HEK293 (cell line): ENCODE data around the gene XYLB.

ENCODE experiments used
- CTCF ChIA-PET: fragments of 350-600 bp; formaldehyde crosslinking; extraction: SDS; loops from one replicate; lab custom pipeline; 2021; ENCODE audit warnings: antibody characterized with exemption; lab: Yijun Ruan, JAX
- POLR2A ChIA-PET: fragments of 300-600 bp; formaldehyde crosslinking; extraction: SDS; loops from one replicate; lab custom pipeline; 2020; ENCODE audit warnings: antibody characterized with exemption, inconsistent platforms; lab: Yijun Ruan, JAX
- H3K27ac ChIP-seq: fragments of 200-500 bp; sonication (Bioruptor generic); 2 replicates; pipeline ENCODE4 v1.5.1; 2014; ENCODE audit warnings: low read depth, low read length, control low read depth, inconsistent platforms; ENCODE audit errors: extremely low read depth
- H3K36me3 ChIP-seq, 2 experiments: fragments of 200-500 bp in 1 of 2; sonication (Bioruptor generic) in 1 of 2; 1 replicate in 1 of 2; 2 replicates in 1 of 2; pipeline ENCODE4 v1.5.1; 2014 to 2017; ENCODE audit warnings: inconsistent platforms in 2 of 2, low read length in 2 of 2; ENCODE audit not compliant: control insufficient read depth in 2 of 2, insufficient read depth in 1 of 2
- H3K4me1 ChIP-seq: fragments of 200-500 bp; sonication (Bioruptor generic); 2 replicates; pipeline ENCODE4 v1.5.1; 2014; ENCODE audit warnings: mild to moderate bottlenecking, low read length, inconsistent platforms; ENCODE audit not compliant: control insufficient read depth, insufficient read depth
- H3K4me3 ChIP-seq: 2 replicates; pipeline ENCODE4 v1.5.1; 2011; ENCODE audit warnings: low read depth, mild to moderate bottlenecking, control low read depth, low read length, moderate library complexity
- H3K9me3 ChIP-seq: fragments of 200-500 bp; sonication (Bioruptor generic); 2 replicates; pipeline ENCODE4 v1.5.1; 2014; ENCODE audit warnings: low read depth, low read length, inconsistent platforms; ENCODE audit not compliant: control insufficient read depth, insufficient read depth
- BCL11B ChIP-seq: fragments of 450-650 bp; formaldehyde crosslinking; IDR thresholded peaks from 2 replicates; pipeline ENCODE4 v1.5.1; 2016; ENCODE audit warnings: low read depth, missing biosample characterization, missing genetic modification characterization
- GFI1B ChIP-seq: fragments of 450-650 bp; formaldehyde crosslinking; IDR thresholded peaks from 2 replicates; pipeline ENCODE4 v1.5.1; 2016; ENCODE audit warnings: missing biosample characterization, missing genetic modification characterization
- GLI4 ChIP-seq: fragments of 450-650 bp; formaldehyde crosslinking; IDR thresholded peaks from 2 replicates; pipeline ENCODE4 v1.5.1; 2016; ENCODE audit warnings: missing biosample characterization, missing genetic modification characterization
- SP7 ChIP-seq: fragments of 450-650 bp; formaldehyde crosslinking; IDR thresholded peaks from 2 replicates; pipeline ENCODE4 v1.5.1; 2016; ENCODE audit warnings: missing biosample characterization, missing genetic modification characterization
- ZBTB17 ChIP-seq: fragments of 450-650 bp; formaldehyde crosslinking; IDR thresholded peaks from 2 replicates; pipeline ENCODE4 v1.5.1; 2016; ENCODE audit warnings: missing biosample characterization, missing genetic modification characterization
- ZFHX2 ChIP-seq: fragments of 450-650 bp; formaldehyde crosslinking; conservative IDR thresholded peaks from 2 replicates; pipeline ENCODE4 v1.5.1; 2016; ENCODE audit warnings: missing biosample characterization, missing genetic modification characterization
- ZFP41 ChIP-seq: fragments of 450-650 bp; formaldehyde crosslinking; IDR thresholded peaks from 2 replicates; pipeline ENCODE4 v1.5.1; 2016; ENCODE audit warnings: missing biosample characterization, missing genetic modification characterization, borderline replicate concordance
- ZNF112 ChIP-seq: fragments of 450-650 bp; formaldehyde crosslinking; IDR thresholded peaks from 2 replicates; pipeline ENCODE4 v1.5.0; 2017; ENCODE audit warnings: missing biosample characterization, missing genetic modification characterization
- ZNF133 ChIP-seq: fragments of 450-650 bp; formaldehyde crosslinking; IDR thresholded peaks from 2 replicates; pipeline ENCODE4 v1.5.1; 2016; ENCODE audit warnings: missing biosample characterization, missing genetic modification characterization
- ZNF24 ChIP-seq: fragments of 450-650 bp; formaldehyde crosslinking; IDR thresholded peaks from 2 replicates; pipeline ENCODE4 v1.5.1; 2016; ENCODE audit warnings: missing biosample characterization, missing genetic modification characterization
- ZNF394 ChIP-seq: fragments of 450-650 bp; formaldehyde crosslinking; IDR thresholded peaks from 2 replicates; pipeline ENCODE4 v1.5.1; 2016; ENCODE audit warnings: missing biosample characterization, missing genetic modification characterization, mild to moderate bottlenecking, moderate library complexity, borderline replicate concordance
- ZNF548 ChIP-seq: fragments of 450-650 bp; formaldehyde crosslinking; IDR thresholded peaks from 2 replicates; pipeline ENCODE4 v1.5.1; 2016; ENCODE audit warnings: missing biosample characterization, missing genetic modification characterization
- ZNF658 ChIP-seq: fragments of 450-650 bp; formaldehyde crosslinking; IDR thresholded peaks from 2 replicates; pipeline ENCODE4; 2016; ENCODE audit warnings: missing biosample characterization, missing genetic modification characterization
- ZNF747 ChIP-seq: fragments of 450-650 bp; formaldehyde crosslinking; IDR thresholded peaks from 2 replicates; pipeline ENCODE4 v1.5.1; 2016; ENCODE audit warnings: missing biosample characterization, missing genetic modification characterization
- ZNF785 ChIP-seq: fragments of 450-650 bp; formaldehyde crosslinking; IDR thresholded peaks from 2 replicates; pipeline ENCODE4 v1.5.1; 2016; ENCODE audit warnings: missing biosample characterization, missing genetic modification characterization
- ZNF792 ChIP-seq: fragments of 450-650 bp; formaldehyde crosslinking; IDR thresholded peaks from 2 replicates; pipeline ENCODE4 v1.5.1; 2016; ENCODE audit warnings: missing biosample characterization, missing genetic modification characterization
- ZNF843 ChIP-seq: fragments of 450-650 bp; formaldehyde crosslinking; IDR thresholded peaks from 2 replicates; pipeline ENCODE4 v1.5.1; 2016; ENCODE audit warnings: missing biosample characterization, missing genetic modification characterization
- TF ChIP-seq, protein P1 (sequence below): fragments of 450-650 bp; formaldehyde crosslinking; IDR thresholded peaks from 2 replicates; pipeline ENCODE4; 2016; ENCODE audit warnings: missing biosample characterization, missing genetic modification characterization
- TF ChIP-seq, protein P2 (sequence below): fragments of 450-650 bp; formaldehyde crosslinking; IDR thresholded peaks from 2 replicates; pipeline ENCODE4 v1.5.1; 2016; ENCODE audit warnings: missing biosample characterization, missing genetic modification characterization
- TF ChIP-seq, protein P3 (sequence below): fragments of 450-650 bp; formaldehyde crosslinking; IDR thresholded peaks from 2 replicates; pipeline ENCODE4 v1.5.1; 2016; ENCODE audit warnings: missing biosample characterization, missing genetic modification characterization
- TF ChIP-seq, protein P4 (sequence below): fragments of 450-650 bp; formaldehyde crosslinking; IDR thresholded peaks from 2 replicates; pipeline ENCODE4 v1.5.1; 2016; ENCODE audit warnings: missing biosample characterization, missing genetic modification characterization
- TF ChIP-seq, protein P5 (sequence below): fragments of 450-650 bp; formaldehyde crosslinking; IDR thresholded peaks from 2 replicates; pipeline ENCODE4 v1.5.1; 2016; ENCODE audit warnings: missing biosample characterization, missing genetic modification characterization

The XYLB gene

DNA sequence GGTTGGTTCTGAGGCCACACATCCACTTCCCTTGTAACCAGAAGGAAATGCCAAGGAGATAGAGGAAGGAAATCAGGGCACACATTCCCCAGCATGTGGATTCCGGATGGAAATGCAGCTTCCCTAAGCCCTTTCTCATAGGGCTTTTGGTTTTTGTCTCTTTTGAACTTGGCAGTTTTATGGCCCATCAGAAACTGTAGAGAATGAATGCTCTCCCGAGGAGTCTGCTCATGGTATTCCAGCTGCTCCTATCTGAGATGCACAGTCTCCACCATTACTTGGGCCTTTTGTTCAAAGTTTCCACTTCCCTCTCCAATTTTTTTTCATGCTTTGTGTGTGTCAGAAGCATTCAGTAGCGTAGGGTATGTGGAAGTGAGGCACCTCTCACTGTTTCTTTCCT lies 21.2 kb downstream of the XYLB start (continued):
- TF ChIP-seq ZNF394 (no peak), SP7 (tag by site-specific recombination) (no peak), GFI1B (no peak), ZNF792 (tag by site-specific recombination) (no peak), BCL11B (no peak), ZNF133 (no peak), ZBTB17 (no peak), ZNF747 (tag by site-specific recombination) (no peak), ZFP41 (tag by site-specific recombination) (no peak), ZNF112 (tag by site-specific recombination) (no peak)
- TF ChIP-seq, protein P1, sequence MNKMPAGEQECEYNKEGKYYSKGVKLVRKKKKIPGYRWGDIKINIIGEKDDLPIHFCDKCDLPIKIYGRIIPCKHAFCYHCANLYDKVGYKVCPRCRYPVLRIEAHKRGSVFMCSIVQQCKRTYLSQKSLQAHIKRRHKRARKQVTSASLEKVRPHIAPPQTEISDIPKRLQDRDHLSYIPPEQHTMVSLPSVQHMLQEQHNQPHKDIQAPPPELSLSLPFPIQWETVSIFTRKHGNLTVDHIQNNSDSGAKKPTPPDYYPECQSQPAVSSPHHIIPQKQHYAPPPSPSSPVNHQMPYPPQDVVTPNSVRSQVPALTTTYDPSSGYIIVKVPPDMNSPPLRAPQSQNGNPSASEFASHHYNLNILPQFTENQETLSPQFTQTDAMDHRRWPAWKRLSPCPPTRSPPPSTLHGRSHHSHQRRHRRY, result no peak
- TF ChIP-seq, protein P2, sequence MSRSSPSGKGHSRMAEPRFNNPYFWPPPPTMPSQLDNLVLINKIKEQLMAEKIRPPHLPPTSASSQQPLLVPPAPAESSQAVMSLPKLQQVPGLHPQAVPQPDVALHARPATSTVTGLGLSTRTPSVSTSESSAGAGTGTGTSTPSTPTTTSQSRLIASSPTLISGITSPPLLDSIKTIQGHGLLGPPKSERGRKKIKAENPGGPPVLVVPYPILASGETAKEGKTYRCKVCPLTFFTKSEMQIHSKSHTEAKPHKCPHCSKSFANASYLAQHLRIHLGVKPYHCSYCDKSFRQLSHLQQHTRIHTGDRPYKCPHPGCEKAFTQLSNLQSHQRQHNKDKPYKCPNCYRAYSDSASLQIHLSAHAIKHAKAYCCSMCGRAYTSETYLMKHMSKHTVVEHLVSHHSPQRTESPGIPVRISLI (tag by site-specific recombination), result no peak
- TF ChIP-seq, protein P3, sequence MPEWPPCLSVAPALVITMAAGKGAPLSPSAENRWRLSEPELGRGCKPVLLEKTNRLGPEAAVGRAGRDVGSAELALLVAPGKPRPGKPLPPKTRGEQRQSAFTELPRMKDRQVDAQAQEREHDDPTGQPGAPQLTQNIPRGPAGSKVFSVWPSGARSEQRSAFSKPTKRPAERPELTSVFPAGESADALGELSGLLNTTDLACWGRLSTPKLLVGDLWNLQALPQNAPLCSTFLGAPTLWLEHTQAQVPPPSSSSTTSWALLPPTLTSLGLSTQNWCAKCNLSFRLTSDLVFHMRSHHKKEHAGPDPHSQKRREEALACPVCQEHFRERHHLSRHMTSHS (tag by site-specific recombination), result no peak
- TF ChIP-seq, protein P4, sequence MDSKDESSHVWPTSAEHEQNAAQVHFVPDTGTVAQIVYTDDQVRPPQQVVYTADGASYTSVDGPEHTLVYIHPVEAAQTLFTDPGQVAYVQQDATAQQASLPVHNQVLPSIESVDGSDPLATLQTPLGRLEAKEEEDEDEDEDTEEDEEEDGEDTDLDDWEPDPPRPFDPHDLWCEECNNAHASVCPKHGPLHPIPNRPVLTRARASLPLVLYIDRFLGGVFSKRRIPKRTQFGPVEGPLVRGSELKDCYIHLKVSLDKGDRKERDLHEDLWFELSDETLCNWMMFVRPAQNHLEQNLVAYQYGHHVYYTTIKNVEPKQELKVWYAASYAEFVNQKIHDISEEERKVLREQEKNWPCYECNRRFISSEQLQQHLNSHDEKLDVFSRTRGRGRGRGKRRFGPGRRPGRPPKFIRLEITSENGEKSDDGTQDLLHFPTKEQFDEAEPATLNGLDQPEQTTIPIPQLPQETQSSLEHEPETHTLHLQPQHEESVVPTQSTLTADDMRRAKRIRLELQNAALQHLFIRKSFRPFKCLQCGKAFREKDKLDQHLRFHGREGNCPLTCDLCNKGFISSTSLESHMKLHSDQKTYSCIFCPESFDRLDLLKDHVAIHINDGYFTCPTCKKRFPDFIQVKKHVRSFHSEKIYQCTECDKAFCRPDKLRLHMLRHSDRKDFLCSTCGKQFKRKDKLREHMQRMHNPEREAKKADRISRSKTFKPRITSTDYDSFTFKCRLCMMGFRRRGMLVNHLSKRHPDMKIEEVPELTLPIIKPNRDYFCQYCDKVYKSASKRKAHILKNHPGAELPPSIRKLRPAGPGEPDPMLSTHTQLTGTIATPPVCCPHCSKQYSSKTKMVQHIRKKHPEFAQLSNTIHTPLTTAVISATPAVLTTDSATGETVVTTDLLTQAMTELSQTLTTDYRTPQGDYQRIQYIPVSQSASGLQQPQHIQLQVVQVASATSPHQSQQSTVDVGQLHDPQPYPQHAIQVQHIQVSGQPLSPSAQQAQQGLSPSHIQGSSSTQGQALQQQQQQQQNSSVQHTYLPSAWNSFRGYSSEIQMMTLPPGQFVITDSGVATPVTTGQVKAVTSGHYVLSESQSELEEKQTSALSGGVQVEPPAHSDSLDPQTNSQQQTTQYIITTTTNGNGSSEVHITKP, result no peak

DNA sequence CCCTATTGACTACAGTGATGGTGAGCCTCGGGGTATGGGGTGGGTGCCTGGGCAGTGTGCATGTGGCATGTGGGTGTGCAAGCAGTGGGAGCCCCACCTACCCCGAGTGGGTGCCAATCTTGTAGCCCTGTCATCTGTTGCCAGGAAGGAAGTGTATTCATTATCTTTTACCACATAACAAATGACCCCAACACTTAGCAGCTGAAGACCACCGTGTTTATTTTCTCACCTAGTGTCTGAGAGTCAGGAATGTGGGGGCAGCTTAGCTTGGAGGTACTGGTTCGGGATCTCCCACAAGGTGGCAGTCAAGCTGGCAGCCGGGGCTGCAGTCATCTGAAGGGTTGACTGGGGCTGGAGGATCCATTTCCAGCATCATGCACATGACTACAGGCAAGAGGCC lies 21.7 kb downstream of the XYLB start:
- Histone ChIP-seq H3K27ac (no peak overlapping the region), H3K4me3 (no peak overlapping the region), H3K4me1 (no peaks in the 10 kb centered on the region), H3K36me3 (peaks cover 0 to 95% of the 10 kb centered on the region in 2 experiments; a peak in 1 of 3 replicates), H3K9me3 (no peaks in the 10 kb centered on the region)
- POLR2A ChIA-PET, result no interaction called here
- no peak for TF ChIP-seq ZNF785
- TF ChIP-seq ZNF658 (tag by site-specific recombination), result no peak
- no peak for TF ChIP-seq GLI4 (tag by site-specific recombination)
- TF ChIP-seq ZNF843 (tag by site-specific recombination), result no peak
- TF ChIP-seq ZFHX2 (tag by site-specific recombination), result peak; percentile 18; the same call in 1 of the 2 replicates
- TF ChIP-seq, protein P5, sequence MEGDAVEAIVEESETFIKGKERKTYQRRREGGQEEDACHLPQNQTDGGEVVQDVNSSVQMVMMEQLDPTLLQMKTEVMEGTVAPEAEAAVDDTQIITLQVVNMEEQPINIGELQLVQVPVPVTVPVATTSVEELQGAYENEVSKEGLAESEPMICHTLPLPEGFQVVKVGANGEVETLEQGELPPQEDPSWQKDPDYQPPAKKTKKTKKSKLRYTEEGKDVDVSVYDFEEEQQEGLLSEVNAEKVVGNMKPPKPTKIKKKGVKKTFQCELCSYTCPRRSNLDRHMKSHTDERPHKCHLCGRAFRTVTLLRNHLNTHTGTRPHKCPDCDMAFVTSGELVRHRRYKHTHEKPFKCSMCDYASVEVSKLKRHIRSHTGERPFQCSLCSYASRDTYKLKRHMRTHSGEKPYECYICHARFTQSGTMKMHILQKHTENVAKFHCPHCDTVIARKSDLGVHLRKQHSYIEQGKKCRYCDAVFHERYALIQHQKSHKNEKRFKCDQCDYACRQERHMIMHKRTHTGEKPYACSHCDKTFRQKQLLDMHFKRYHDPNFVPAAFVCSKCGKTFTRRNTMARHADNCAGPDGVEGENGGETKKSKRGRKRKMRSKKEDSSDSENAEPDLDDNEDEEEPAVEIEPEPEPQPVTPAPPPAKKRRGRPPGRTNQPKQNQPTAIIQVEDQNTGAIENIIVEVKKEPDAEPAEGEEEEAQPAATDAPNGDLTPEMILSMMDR (tag by site-specific recombination), result no peak
- TF ChIP-seq ZNF548, result no peak
- no peak for TF ChIP-seq ZNF24 (tag by site-specific recombination)
- CTCF ChIA-PET, result interaction anchor here (0.5 to 1.0 kb wide), 3 partner anchors 9 to 105 kb away, joined by 3 read pairs; no protein-coding TSS in a partner anchor
